Measurements from ENCODE around the gene EFHD2. TPM values are rescaled to one million over a fixed set of nuclear protein-coding genes. Genes with fewer than 3 reads are reported as not detected.

The EFHD2 gene
- total and polyA plus RNA-seq, 2 of the 8 experiments (the other 6 are each of a cell fraction or from before 2014, with no cell fraction given) = 24.4 to 25.1 TPM

DNA sequence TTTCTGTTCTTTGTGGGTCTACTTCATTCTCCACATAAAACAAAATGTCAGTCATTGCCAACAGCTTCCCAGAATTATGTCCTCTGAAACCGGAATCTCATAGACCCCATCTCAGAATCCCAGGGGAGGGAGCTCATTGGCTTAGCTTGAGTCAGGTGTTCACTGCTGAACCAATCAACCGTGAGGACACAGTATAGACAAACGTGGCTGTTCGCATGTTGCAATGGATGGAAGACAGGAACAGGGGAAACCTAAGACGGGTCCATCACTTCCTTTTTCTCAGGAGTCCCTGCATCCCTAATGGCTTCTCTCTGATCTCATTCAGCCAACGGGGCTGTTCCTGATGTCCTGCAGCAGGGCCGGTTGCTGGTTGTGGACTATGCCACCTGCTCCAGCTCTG, 56.0 kb downstream of the EFHD2 start:
- Histone ChIP-seq H4K20me1 (replicated peaks in 1 of 2; ENCODE audit: control insufficient read depth in 1 of 2, insufficient read depth in 2 of 2, low read length in 2 of 2) (peaks cover 0 to 2% of the 10 kb centered on the region in 2 experiments), H4K5ac (ENCODE audit: insufficient read length, low read depth, low read length) (no peak overlapping the region), H4K91ac (replicated peaks; ENCODE audit: insufficient read length, low read length) (no peak overlapping the region), H3K27me3 (replicated peaks in 1 of 4; ENCODE audit: control insufficient read depth in 3 of 4, extremely low read depth in 1 of 4, insufficient read depth in 3 of 4, low read length in 3 of 4) (no peaks in the 10 kb centered on the region), H3K4me1 (replicated peaks in 1 of 4; ENCODE audit: control insufficient read depth in 3 of 4, insufficient read depth in 4 of 4, low read length in 3 of 4) (no peaks in the 10 kb centered on the region), H2BK15ac (ENCODE audit: low read length) (no peak overlapping the region), H3K23ac (ENCODE audit: insufficient read length) (no peak overlapping the region), H2BK12ac (ENCODE audit: low read depth, low read length) (no peak overlapping the region), H3K79me2 (ENCODE audit: control insufficient read depth in 1 of 2, insufficient read depth in 2 of 2, low read length in 2 of 2) (no peaks in the 10 kb centered on the region), H2AK5ac (ENCODE audit: low read depth, low read length) (no peak overlapping the region), H3K9ac (replicated peaks in 1 of 4; ENCODE audit: extremely low read depth in 1 of 4, low read depth in 3 of 4, low read length in 3 of 4) (no peak overlapping the region), H3K18ac (ENCODE audit: extremely low read depth, low read length) (no peak overlapping the region), H3K4me2 (ENCODE audit: insufficient read depth in 1 of 2, low read depth in 2 of 2, low read length in 2 of 2) (no peak overlapping the region), H2AFZ (ENCODE audit: low read length) (no peak overlapping the region), H4K8ac (ENCODE audit: extremely low read depth, insufficient read depth, low read length) (no peak overlapping the region), H2BK20ac (ENCODE audit: low read length) (no peak overlapping the region), H2BK120ac (replicated peaks; ENCODE audit: low read depth, low read length) (no peak overlapping the region), H3K56ac (replicated peaks; ENCODE audit: insufficient read length, low read depth, low read length) (no peak overlapping the region), H3K23me2 (ENCODE audit: low read depth, low read length) (no peaks in the 10 kb centered on the region), H2BK5ac (ENCODE audit: low read depth, low read length) (no peak overlapping the region), H3K79me1 (ENCODE audit: low read depth, low read length) (no peaks in the 10 kb centered on the region), H3K9me3 (ENCODE audit: insufficient read depth in 2 of 2, low read depth in 1 of 2, low read length in 1 of 2) (no peaks in the 10 kb centered on the region), H3K36me3 (ENCODE audit: control insufficient read depth in 2 of 4, insufficient read depth in 4 of 4, low read length in 3 of 4) (no peaks in the 10 kb centered on the region), H3K4ac (replicated peaks; ENCODE audit: insufficient read length, low read depth, low read length) (no peak overlapping the region), H3K27ac (ENCODE audit: low read depth, low read length) (no peak overlapping the region), H3K4me3 (ENCODE audit: extremely low read depth in 1 of 4, insufficient read depth in 2 of 4, low read depth in 3 of 4, low read length in 4 of 4) (no peak overlapping the region), H3K14ac (ENCODE audit: insufficient read length) (no peak overlapping the region)
- FAIRE-seq (no peak), DNase-seq (ENCODE audit: low read depth in 1 of 2, low spot score in 2 of 2) (no peak)
- no peak for TF ChIP-seq TEAD4 (IDR thresholded peaks at IDR 0.05; ENCODE audit: low read depth, low read length)
- TF ChIP-seq SUZ12 (IDR thresholded peaks at IDR 0.05; ENCODE audit: low read length) = no peak
- TF ChIP-seq, protein P1, sequence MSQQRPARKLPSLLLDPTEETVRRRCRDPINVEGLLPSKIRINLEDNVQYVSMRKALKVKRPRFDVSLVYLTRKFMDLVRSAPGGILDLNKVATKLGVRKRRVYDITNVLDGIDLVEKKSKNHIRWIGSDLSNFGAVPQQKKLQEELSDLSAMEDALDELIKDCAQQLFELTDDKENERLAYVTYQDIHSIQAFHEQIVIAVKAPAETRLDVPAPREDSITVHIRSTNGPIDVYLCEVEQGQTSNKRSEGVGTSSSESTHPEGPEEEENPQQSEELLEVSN (IDR thresholded peaks at IDR 0.05) = no peak
- no peak for TF ChIP-seq EZH2 (IDR thresholded peaks at IDR 0.05; ENCODE audit: low read depth, low read length, severe bottlenecking)
- TF ChIP-seq CBX5 (IDR thresholded peaks at IDR 0.05; ENCODE audit: low read depth, low read length) = no peak
- no peak for TF ChIP-seq CEBPB (IDR thresholded peaks at IDR 0.05; ENCODE audit: low read depth, low read length)
- no peak for TF ChIP-seq SIRT6 (IDR thresholded peaks at IDR 0.05; ENCODE audit: low read length)
- TF ChIP-seq CTBP2 (IDR thresholded peaks at IDR 0.05; ENCODE audit: borderline replicate concordance, insufficient read depth, insufficient read length, low read length) = no peak
- TF ChIP-seq GTF2F1 (IDR thresholded peaks at IDR 0.05; ENCODE audit: borderline replicate concordance, low read depth, low read length) = no peak
- TF ChIP-seq TAF7 (optimal IDR thresholded peaks at IDR 0.05; ENCODE audit: borderline replicate concordance, low read depth, low read length) = no peak
- no peak for TF ChIP-seq JUN (IDR thresholded peaks at IDR 0.05; ENCODE audit: low read depth, low read length)
- no peak for TF ChIP-seq TAF1 (IDR thresholded peaks at IDR 0.05; ENCODE audit: low read depth, low read length)
- no peak for TF ChIP-seq CHD2 (IDR thresholded peaks at IDR 0.05; ENCODE audit: low read length)
- WGBS, 2 experiments (ENCODE audit: extremely low coverage in 1 of 2, insufficient coverage in 1 of 2, insufficient read length in 1 of 2, insufficient replicate concordance in 2 of 2, low coverage in 1 of 2, low lambda C conversion rate in 2 of 2, missing lambda C conversion rate in 1 of 2) = 84% methylated on average over 7 of the region's 7 CpGs; no CpG with 5 or more reads in 1 of the 2 experiments
- ChIA-PET POLR2A (ENCODE audit: partially characterized antibody) (no interaction called here), CTCF (ENCODE audit: partially characterized antibody) (interaction anchor here (0.7 to 0.8 kb wide), 2 partner anchors 36 to 140 kb away, joined by 3 read pairs; no protein-coding TSS in a partner anchor)

Measured in H1 (cell line).